ENCODE data around the gene SRRM4. TPM values are rescaled to one million over a fixed set of nuclear protein-coding genes. Genes with fewer than 3 reads are reported as not detected.

The SRRM4 gene
- total RNA-seq, 1 experiment from 2014 or later = not detected

- intact Hi-C loops (cut with micrococcal nuclease; ENCODE audit: unreplicated experiment) = no loop called here
- BruUV-seq (replicated peaks) = no TSS peak
- Histone ChIP-seq H3K9me3 (ENCODE audit: insufficient read depth, low read depth) (no peaks in the 10 kb centered on the region), H3K4me2 (no peak overlapping the region), H2AFZ (no peak overlapping the region), H4K20me1 (ENCODE audit: insufficient read depth) (no peaks in the 10 kb centered on the region), H3K4me3 (no peak overlapping the region), H3K9me2 (ENCODE audit: insufficient read depth) (no peaks in the 10 kb centered on the region), H3K27ac (no peak overlapping the region), H3K79me2 (ENCODE audit: low read depth) (no peaks in the 10 kb centered on the region), H3F3A (ENCODE audit: insufficient read depth, low read depth) (no peaks in the 10 kb centered on the region), H3K27me3 (ENCODE audit: insufficient read depth, low read depth) (no peaks in the 10 kb centered on the region), H3K36me3 (ENCODE audit: low read depth) (no peaks in the 10 kb centered on the region), H3K4me1 (replicated peaks; ENCODE audit: insufficient read depth) (peaks cover 6% of the 10 kb centered on the region; the same call in 1 of the 2 replicates)
- POLR2A ChIA-PET (ENCODE audit: unreplicated experiment) = no interaction called here
- no peak for DNase-seq
- TF ChIP-seq CTCF (conservative IDR thresholded peaks at IDR 0.05) = no peak
- no peak for TF ChIP-seq EZH2 (IDR thresholded peaks at IDR 0.05; ENCODE audit: low read depth)
- CTCF ChIA-PET = no interaction called here
These were observed 217.1 kb downstream of the SRRM4 start for GRCh38 chr12:119198440-119198839.

- H3K9me3 ChIP-seq (ENCODE audit: insufficient read depth, low read depth) = no peaks in the 10 kb centered on the region
- H4K20me1 ChIP-seq (ENCODE audit: insufficient read depth) = no peaks in the 10 kb centered on the region
- peaks cover 6% of the 10 kb centered on the region; the same call in 1 of the 2 replicates for H3K4me1 ChIP-seq (replicated peaks; ENCODE audit: insufficient read depth)
- no peak for DNase-seq
- no TSS peak for BruUV-seq (replicated peaks)
- CTCF ChIA-PET = no interaction called here
- H3K4me2 ChIP-seq = no peak overlapping the region
- no peaks in the 10 kb centered on the region for H3K36me3 ChIP-seq (ENCODE audit: low read depth)
- no peak overlapping the region for H3K27ac ChIP-seq
- no peaks in the 10 kb centered on the region for H3F3A ChIP-seq (ENCODE audit: insufficient read depth, low read depth)
- no peaks in the 10 kb centered on the region for H3K9me2 ChIP-seq (ENCODE audit: insufficient read depth)
- H3K27me3 ChIP-seq (ENCODE audit: insufficient read depth, low read depth) = no peaks in the 10 kb centered on the region
- no peak overlapping the region for H3K4me3 ChIP-seq
- H2AFZ ChIP-seq = no peak overlapping the region
- intact Hi-C loops (cut with micrococcal nuclease; ENCODE audit: unreplicated experiment) = no loop called here
- no peaks in the 10 kb centered on the region for H3K79me2 ChIP-seq (ENCODE audit: low read depth)
- no peak for TF ChIP-seq EZH2 (IDR thresholded peaks at IDR 0.05; ENCODE audit: low read depth)
- TF ChIP-seq CTCF (conservative IDR thresholded peaks at IDR 0.05) = no peak
- POLR2A ChIA-PET (ENCODE audit: unreplicated experiment) = no interaction called here
These were observed 219.3 kb downstream of the SRRM4 start for GRCh38 chr12:119200601-119201000.

GRCh38 chr12:119201789-119202543, 220.6 kb downstream of the SRRM4 start:
- Histone ChIP-seq H3K4me1 (replicated peaks; ENCODE audit: insufficient read depth) (peaks cover 7% of the 10 kb centered on the region), H3K9me2 (ENCODE audit: insufficient read depth) (no peaks in the 10 kb centered on the region), H3K79me2 (ENCODE audit: low read depth) (no peaks in the 10 kb centered on the region), H3K9me3 (ENCODE audit: insufficient read depth, low read depth) (no peaks in the 10 kb centered on the region), H3K4me2 (no peak overlapping the region), H3K4me3 (no peak overlapping the region), H3K27me3 (ENCODE audit: insufficient read depth, low read depth) (no peaks in the 10 kb centered on the region), H4K20me1 (ENCODE audit: insufficient read depth) (no peaks in the 10 kb centered on the region), H3K27ac (no peak overlapping the region), H3F3A (ENCODE audit: insufficient read depth, low read depth) (no peaks in the 10 kb centered on the region), H3K36me3 (ENCODE audit: low read depth) (no peaks in the 10 kb centered on the region), H2AFZ (no peak overlapping the region)
- intact Hi-C loops (cut with micrococcal nuclease; ENCODE audit: unreplicated experiment) = no loop called here
- BruUV-seq (replicated peaks) = no TSS peak
- POLR2A ChIA-PET (ENCODE audit: unreplicated experiment) = no interaction called here
- CTCF ChIA-PET = no interaction called here
- TF ChIP-seq CTCF (conservative IDR thresholded peaks at IDR 0.05) (no peak), EZH2 (IDR thresholded peaks at IDR 0.05; ENCODE audit: low read depth) (no peak)
- DNase-seq = no peak

Measured in PC-9 (cell line).